RWPE2 (cell line): ENCODE data around the gene C22orf23.

Experiments used
- ATAC-seq: fragments of 200-7000 bp; cut with Tn5 transposase; 3 replicates; pipeline ENCODE4 v1.9.1; 2021; ENCODE audit warnings: low read depth
- DNase-seq: peaks from one replicate; pipeline ENCODE4 v3.0.0-alpha.2; 2020; ENCODE audit warnings: low spot score
- H3K27ac ChIP-seq: fragments of 450-650 bp; 2 replicates; pipeline ENCODE4 v1.5.1; 2017; ENCODE audit warnings: mild to moderate bottlenecking; ENCODE audit not compliant: poor library complexity, severe bottlenecking
- H3K27me3 ChIP-seq: fragments of 250-450 bp; sonication (Bioruptor Pico); 2 replicates; pipeline ENCODE4 v1.5.1; 2021; ENCODE audit warnings: mild to moderate bottlenecking, moderate library complexity; ENCODE audit not compliant: insufficient read depth, poor library complexity, severe bottlenecking
- H3K36me3 ChIP-seq: fragments of 250-450 bp; sonication (Bioruptor Pico); 2 replicates; pipeline ENCODE4 v1.5.1; 2020; ENCODE audit warnings: low read depth, mild to moderate bottlenecking, moderate library complexity
- H3K4me1 ChIP-seq: fragments of 250-450 bp; sonication (Bioruptor Pico); 2 replicates; pipeline ENCODE4 v1.5.1; 2021; ENCODE audit warnings: mild to moderate bottlenecking, moderate library complexity; ENCODE audit not compliant: insufficient read depth, poor library complexity, severe bottlenecking
- H3K4me3 ChIP-seq: fragments of 250-450 bp; sonication (Bioruptor Pico); 2 replicates; pipeline ENCODE4 v1.5.1; 2021; ENCODE audit warnings: mild to moderate bottlenecking, moderate library complexity; ENCODE audit not compliant: severe bottlenecking
- H3K9me3 ChIP-seq: fragments of 250-450 bp; sonication (Bioruptor Pico); 2 replicates; pipeline ENCODE4 v1.5.1; 2021; ENCODE audit warnings: mild to moderate bottlenecking, moderate library complexity; ENCODE audit not compliant: severe bottlenecking
- CTCF ChIP-seq: fragments of 450-650 bp; IDR thresholded peaks from one replicate; pipeline ENCODE4 v1.5.1; 2017; ENCODE audit warnings: mild to moderate bottlenecking, moderate library complexity; ENCODE audit not compliant: poor library complexity, severe bottlenecking

The C22orf23 gene

GRCh38 chr22:37991731-37992442, 38.5 kb upstream of the C22orf23 start:
- DNase-seq, result no peak
- no peaks in the 10 kb centered on the region for H3K36me3 ChIP-seq
- H3K4me3 ChIP-seq, result no peak overlapping the region
- no peaks in the 10 kb centered on the region for H3K4me1 ChIP-seq
- ATAC-seq, result no peak
- no peak overlapping the region for H3K27ac ChIP-seq
- TF ChIP-seq CTCF, result no peak
- H3K27me3 ChIP-seq, result no peaks in the 10 kb centered on the region
- H3K9me3 ChIP-seq, result no peaks in the 10 kb centered on the region

- DNase-seq (no peak), ATAC-seq (no peak)
- Histone ChIP-seq H3K27me3 (no peaks in the 10 kb centered on the region), H3K4me3 (no peak overlapping the region), H3K9me3 (no peaks in the 10 kb centered on the region), H3K4me1 (no peaks in the 10 kb centered on the region), H3K27ac (no peak overlapping the region), H3K36me3 (no peaks in the 10 kb centered on the region)
- no peak for TF ChIP-seq CTCF
Measured at GRCh38 chr22:37990862-37991261, 37.5 kb upstream of the C22orf23 start.

GRCh38 chr22:37990301-37990700, 36.9 kb upstream of the C22orf23 start:
- no peaks in the 10 kb centered on the region for H3K4me1 ChIP-seq
- no peak overlapping the region for H3K27ac ChIP-seq
- no peak for DNase-seq
- no peak for TF ChIP-seq CTCF
- no peak for ATAC-seq
- no peaks in the 10 kb centered on the region for H3K27me3 ChIP-seq
- no peaks in the 10 kb centered on the region for H3K36me3 ChIP-seq
- no peak overlapping the region for H3K4me3 ChIP-seq
- no peaks in the 10 kb centered on the region for H3K9me3 ChIP-seq

GRCh38 chr22:37989146-37990045, 36.0 kb upstream of the C22orf23 start:
- no peak for TF ChIP-seq CTCF
- Histone ChIP-seq H3K9me3 (no peaks in the 10 kb centered on the region), H3K4me1 (no peaks in the 10 kb centered on the region), H3K36me3 (no peaks in the 10 kb centered on the region), H3K27ac (no peak overlapping the region), H3K27me3 (no peaks in the 10 kb centered on the region), H3K4me3 (no peak overlapping the region)
- DNase-seq (no peak), ATAC-seq (peak; percentile 52; the same call in 1 of the 3 replicates)
